ENCODE data around the gene EMP2.
"Not testable (repeated sequence)": the region's sequence is repeated elsewhere in the genome, so short reads cannot be mapped to it uniquely, and the experiment has no call there.

EMP2 gene

DNA sequence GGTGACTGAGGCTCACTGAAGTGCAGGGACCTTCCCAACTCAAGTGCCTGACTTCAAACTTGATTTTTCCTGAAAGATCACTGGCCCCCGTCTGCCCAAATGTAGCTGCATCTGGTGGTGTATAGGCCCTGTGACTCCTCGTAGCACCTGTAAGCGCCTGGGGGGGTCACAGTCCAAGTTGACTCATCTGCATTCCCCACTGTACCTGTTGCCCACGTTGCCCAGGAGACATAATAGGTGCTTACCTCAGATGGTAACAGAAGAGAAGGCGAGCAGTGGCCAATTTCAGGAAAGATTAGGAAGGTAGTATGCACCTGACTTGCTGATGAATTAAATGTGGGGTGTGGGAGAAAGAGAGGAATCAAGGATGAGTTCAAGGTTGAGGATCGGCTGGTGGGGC, 44.1 kb upstream of the EMP2 start:
- TF ChIP-seq, protein P1, sequence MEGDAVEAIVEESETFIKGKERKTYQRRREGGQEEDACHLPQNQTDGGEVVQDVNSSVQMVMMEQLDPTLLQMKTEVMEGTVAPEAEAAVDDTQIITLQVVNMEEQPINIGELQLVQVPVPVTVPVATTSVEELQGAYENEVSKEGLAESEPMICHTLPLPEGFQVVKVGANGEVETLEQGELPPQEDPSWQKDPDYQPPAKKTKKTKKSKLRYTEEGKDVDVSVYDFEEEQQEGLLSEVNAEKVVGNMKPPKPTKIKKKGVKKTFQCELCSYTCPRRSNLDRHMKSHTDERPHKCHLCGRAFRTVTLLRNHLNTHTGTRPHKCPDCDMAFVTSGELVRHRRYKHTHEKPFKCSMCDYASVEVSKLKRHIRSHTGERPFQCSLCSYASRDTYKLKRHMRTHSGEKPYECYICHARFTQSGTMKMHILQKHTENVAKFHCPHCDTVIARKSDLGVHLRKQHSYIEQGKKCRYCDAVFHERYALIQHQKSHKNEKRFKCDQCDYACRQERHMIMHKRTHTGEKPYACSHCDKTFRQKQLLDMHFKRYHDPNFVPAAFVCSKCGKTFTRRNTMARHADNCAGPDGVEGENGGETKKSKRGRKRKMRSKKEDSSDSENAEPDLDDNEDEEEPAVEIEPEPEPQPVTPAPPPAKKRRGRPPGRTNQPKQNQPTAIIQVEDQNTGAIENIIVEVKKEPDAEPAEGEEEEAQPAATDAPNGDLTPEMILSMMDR (IDR thresholded peaks at IDR 0.05; ENCODE audit: insufficient read depth, low read length, poor library complexity, severe bottlenecking), result no peak
- TF ChIP-seq EZH2phosphoT487 (conservative IDR thresholded peaks at IDR 0.05; ENCODE audit: low read length), result no peak
- H3K9me3 ChIP-seq (ENCODE audit: insufficient read depth, low read length), result no peaks in the 10 kb centered on the region
- H3K36me3 ChIP-seq (ENCODE audit: low read length), result no peaks in the 10 kb centered on the region
- no peak overlapping the region for H2AFZ ChIP-seq (ENCODE audit: low read depth, low read length, severe bottlenecking)
- H3K79me2 ChIP-seq (ENCODE audit: insufficient read depth, low read length), result no peaks in the 10 kb centered on the region
- peaks cover 3% of the 10 kb centered on the region; the same call in 1 of the 2 replicates for H3K27me3 ChIP-seq (ENCODE audit: low read length)
- no peak overlapping the region for H3K4me3 ChIP-seq (ENCODE audit: insufficient read depth, low read length, poor library complexity, severe bottlenecking)
- no peaks in the 10 kb centered on the region for H3K9me2 ChIP-seq (replicated peaks; ENCODE audit: insufficient read depth, low read length)
- no peak overlapping the region for H3K4me2 ChIP-seq (ENCODE audit: low read depth, low read length, poor library complexity, severe bottlenecking)
- H3K27ac ChIP-seq (ENCODE audit: low read depth, low read length), result no peak overlapping the region
- H3F3A ChIP-seq (ENCODE audit: insufficient read depth), result no peaks in the 10 kb centered on the region
- no peaks in the 10 kb centered on the region for H4K20me1 ChIP-seq (ENCODE audit: low read depth, low read length)
- no peak overlapping the region for H3K9ac ChIP-seq (ENCODE audit: low read length)

DNA sequence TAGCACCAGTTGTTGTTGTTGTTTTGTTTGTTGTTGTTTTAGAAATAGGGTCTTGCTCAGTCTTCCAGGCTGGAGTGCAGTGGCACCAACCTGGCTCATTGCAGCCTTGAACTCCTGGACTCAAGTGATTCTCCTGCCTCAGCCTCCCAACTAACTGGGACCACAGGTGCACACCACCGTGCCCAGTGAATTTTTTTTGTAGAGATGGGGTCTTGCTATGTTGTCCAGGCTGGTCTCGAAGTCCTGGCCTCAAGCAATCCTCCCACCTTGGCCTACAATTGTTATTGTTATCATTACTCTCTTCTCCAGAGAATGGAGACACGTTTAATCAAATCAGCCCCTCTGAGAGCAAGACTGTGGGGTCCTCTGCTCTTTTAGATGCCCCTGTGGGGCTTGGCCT, 42.7 kb upstream of the EMP2 start:
- Histone ChIP-seq H3K4me3 (ENCODE audit: insufficient read depth, low read length, poor library complexity, severe bottlenecking) (no peak overlapping the region), H3K9me3 (ENCODE audit: insufficient read depth, low read length) (no peaks in the 10 kb centered on the region), H3K36me3 (ENCODE audit: low read length) (no peaks in the 10 kb centered on the region), H3F3A (ENCODE audit: insufficient read depth) (no peaks in the 10 kb centered on the region), H3K9me2 (replicated peaks; ENCODE audit: insufficient read depth, low read length) (no peaks in the 10 kb centered on the region), H2AFZ (ENCODE audit: low read depth, low read length, severe bottlenecking) (no peak overlapping the region), H4K20me1 (ENCODE audit: low read depth, low read length) (no peaks in the 10 kb centered on the region), H3K79me2 (ENCODE audit: insufficient read depth, low read length) (no peaks in the 10 kb centered on the region), H3K4me2 (ENCODE audit: low read depth, low read length, poor library complexity, severe bottlenecking) (no peak overlapping the region), H3K27ac (ENCODE audit: low read depth, low read length) (no peak overlapping the region), H3K9ac (ENCODE audit: low read length) (no peak overlapping the region), H3K27me3 (ENCODE audit: low read length) (peaks cover 1% of the 10 kb centered on the region; the same call in 1 of the 2 replicates)
- TF ChIP-seq, protein P1 (IDR thresholded peaks at IDR 0.05; ENCODE audit: insufficient read depth, low read length, poor library complexity, severe bottlenecking), result no peak
- no peak for TF ChIP-seq EZH2phosphoT487 (conservative IDR thresholded peaks at IDR 0.05; ENCODE audit: low read length)

DNA sequence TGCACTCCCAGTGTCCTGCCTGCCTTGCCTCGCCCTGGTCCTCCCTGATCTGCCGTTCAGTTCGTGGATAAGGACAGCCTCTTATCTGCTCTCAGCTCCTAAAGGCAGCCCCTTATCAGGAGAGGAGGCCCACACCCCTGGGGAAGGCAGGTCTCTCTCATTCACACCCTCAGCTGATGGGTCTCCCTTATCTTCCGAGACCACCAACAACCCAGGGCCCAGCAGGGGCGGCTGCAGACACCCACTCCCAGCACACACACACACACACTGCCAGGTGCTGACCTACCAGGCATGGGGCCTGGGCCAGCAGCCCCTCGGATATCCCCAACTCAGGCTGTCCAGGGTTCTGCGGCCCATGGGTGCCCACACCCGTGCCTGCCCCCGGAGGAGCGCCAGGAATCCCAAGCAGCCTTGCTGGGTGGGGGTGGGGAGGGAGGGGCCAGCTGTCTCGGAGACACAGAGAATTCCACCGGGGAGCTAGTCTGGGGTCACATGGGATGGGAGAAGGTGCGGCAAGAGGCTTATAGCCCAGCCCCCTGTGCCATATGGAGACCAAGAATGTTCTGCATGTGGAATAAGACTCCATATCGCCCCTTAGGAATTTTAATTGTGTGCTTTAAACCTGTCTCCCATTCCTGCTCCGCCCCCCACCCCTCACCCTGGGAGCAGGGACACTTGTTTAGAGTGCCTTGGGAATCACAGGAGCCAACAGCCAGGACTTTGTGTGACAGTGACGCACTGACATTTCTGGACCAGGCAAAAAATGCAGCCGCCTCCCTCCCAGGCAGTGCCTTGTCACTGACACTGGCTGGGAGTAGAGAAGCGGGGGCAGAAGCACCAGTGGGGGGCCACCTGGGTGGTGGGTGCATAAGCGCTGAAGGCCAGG, 41.9 kb upstream of the EMP2 start:
- no peaks in the 10 kb centered on the region for H3F3A ChIP-seq (ENCODE audit: insufficient read depth)
- H3K79me2 ChIP-seq (ENCODE audit: insufficient read depth, low read length), result no peaks in the 10 kb centered on the region
- no peaks in the 10 kb centered on the region for H3K9me3 ChIP-seq (ENCODE audit: insufficient read depth, low read length)
- no peaks in the 10 kb centered on the region for H3K9me2 ChIP-seq (replicated peaks; ENCODE audit: insufficient read depth, low read length)
- no peak overlapping the region for H2AFZ ChIP-seq (ENCODE audit: low read depth, low read length, severe bottlenecking)
- no peaks in the 10 kb centered on the region for H4K20me1 ChIP-seq (ENCODE audit: low read depth, low read length)
- H3K27me3 ChIP-seq (ENCODE audit: low read length), result no peaks in the 10 kb centered on the region
- H3K36me3 ChIP-seq (ENCODE audit: low read length), result no peaks in the 10 kb centered on the region
- H3K4me3 ChIP-seq (ENCODE audit: insufficient read depth, low read length, poor library complexity, severe bottlenecking), result no peak overlapping the region
- H3K4me2 ChIP-seq (ENCODE audit: low read depth, low read length, poor library complexity, severe bottlenecking), result no peak overlapping the region
- no peak overlapping the region for H3K9ac ChIP-seq (ENCODE audit: low read length)
- no peak for TF ChIP-seq EZH2phosphoT487 (conservative IDR thresholded peaks at IDR 0.05; ENCODE audit: low read length)
- TF ChIP-seq, protein P1 (IDR thresholded peaks at IDR 0.05; ENCODE audit: insufficient read depth, low read length, poor library complexity, severe bottlenecking), result no peak
- H3K27ac ChIP-seq (ENCODE audit: low read depth, low read length), result no peak overlapping the region

DNA sequence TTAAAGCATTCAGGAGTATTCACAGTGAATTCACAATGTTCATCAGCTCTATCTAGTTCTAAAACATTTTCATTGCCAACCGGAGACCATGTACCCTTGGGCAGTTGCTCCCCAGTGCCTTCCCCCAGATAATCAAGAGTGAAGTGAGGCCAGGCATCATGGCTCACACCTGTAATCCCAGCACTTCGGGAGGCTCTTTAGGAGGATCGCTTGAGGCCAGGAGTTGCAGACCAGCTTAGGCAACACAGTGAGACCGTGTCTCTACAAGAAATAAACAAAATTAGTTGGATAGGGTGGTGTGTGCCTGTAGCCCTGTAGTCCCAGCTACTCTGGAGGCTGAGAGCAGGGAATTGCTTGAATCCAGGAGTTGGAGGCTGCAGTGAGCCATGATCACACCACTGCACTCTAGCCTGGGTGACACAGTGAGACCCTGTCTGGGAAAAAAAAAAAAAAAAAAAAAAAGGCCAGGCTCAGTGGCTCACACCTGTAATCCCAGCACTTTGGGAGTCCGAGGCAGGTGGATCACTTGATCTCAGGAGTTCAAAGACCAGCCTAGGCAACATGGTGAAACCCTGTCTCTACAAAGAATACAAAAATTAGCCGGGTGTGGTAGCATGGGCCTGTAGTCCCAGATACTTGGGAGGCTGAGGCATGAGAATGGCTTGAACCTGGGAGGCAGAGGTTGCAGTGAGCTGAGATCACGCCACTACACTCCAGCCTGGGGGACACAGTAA, 41.0 kb upstream of the EMP2 start:
- H3K9ac ChIP-seq (ENCODE audit: low read length); H3K9me2 ChIP-seq (replicated peaks; ENCODE audit: insufficient read depth, low read length); H3K4me3 ChIP-seq (ENCODE audit: insufficient read depth, low read length, poor library complexity, severe bottlenecking); H3K27me3 ChIP-seq (ENCODE audit: low read length); H3K4me2 ChIP-seq (ENCODE audit: low read depth, low read length, poor library complexity, severe bottlenecking); H3K27ac ChIP-seq (ENCODE audit: low read depth, low read length); H4K20me1 ChIP-seq (ENCODE audit: low read depth, low read length); H3K9me3 ChIP-seq (ENCODE audit: insufficient read depth, low read length); H3F3A ChIP-seq (ENCODE audit: insufficient read depth); H3K79me2 ChIP-seq (ENCODE audit: insufficient read depth, low read length); H3K36me3 ChIP-seq (ENCODE audit: low read length); H2AFZ ChIP-seq (ENCODE audit: low read depth, low read length, severe bottlenecking): not testable (repeated sequence)

Data from SU-DHL-6 (cell line).